CD14-positive monocyte (primary cell): ENCODE results near the gene UQCR10. TPM values are rescaled to one million over a fixed set of nuclear protein-coding genes. Genes with fewer than 3 reads are reported as not detected.
A peak's percentile ranks its signal among the peaks of the same experiment; 100 is the strongest.

Source experiments
- DNase-seq, 3 donors: peaks; one replicate each; pipeline ENCODE4 v3.0.0-alpha.2; 2011 to 2022
- H2AFZ ChIP-seq: 2 replicates; pipeline ENCODE4 v1.6.0; 2012; ENCODE audit warnings: mild to moderate bottlenecking, low read depth, low read length, inconsistent platforms; ENCODE audit not compliant: insufficient read depth, poor library complexity, severe bottlenecking
- H3K27ac ChIP-seq, 2 donors: 1 replicate in 1 of 2; 2 replicates in 1 of 2; pipeline ENCODE4 v1.5.1; 2012 to 2013; ENCODE audit warnings: low read length in 2 of 2, control low read depth in 1 of 2, inconsistent platforms in 1 of 2, low read depth in 1 of 2, mild to moderate bottlenecking in 1 of 2
- H3K27me3 ChIP-seq, 2 donors: one replicate each; pipeline versions ENCODE4 v1.6.0 to v1.6.1; 2011 to 2013; ENCODE audit warnings: low read length in 2 of 2; ENCODE audit not compliant: control insufficient read depth in 2 of 2, insufficient read depth in 2 of 2
- H3K36me3 ChIP-seq, 2 donors: replicated peaks in 1 of 2; 1 replicate in 1 of 2; 2 replicates in 1 of 2; pipeline versions ENCODE4 v1.5.1 to v1.6.1; 2012 to 2013; ENCODE audit warnings: low read length in 2 of 2, control low read depth in 1 of 2, inconsistent platforms in 1 of 2, mild to moderate bottlenecking in 1 of 2; ENCODE audit not compliant: insufficient read depth in 2 of 2, control insufficient read depth in 1 of 2
- H3K4me1 ChIP-seq, 2 donors: 1 replicate in 1 of 2; 2 replicates in 1 of 2; pipeline versions ENCODE4 v1.5.1 to v1.6.1; 2012 to 2013; ENCODE audit warnings: low read length in 2 of 2, control low read depth in 1 of 2, inconsistent platforms in 1 of 2, mild to moderate bottlenecking in 1 of 2, moderate library complexity in 1 of 2; ENCODE audit not compliant: insufficient read depth in 2 of 2, control insufficient read depth in 1 of 2
- H3K4me2 ChIP-seq: replicated peaks from 2 replicates; pipeline ENCODE3; 2012; ENCODE audit warnings: low read length, moderate library complexity, mild to moderate bottlenecking; ENCODE audit not compliant: poor library complexity, severe bottlenecking; ENCODE audit errors: extremely low read depth
- H3K4me3 ChIP-seq, 3 experiments: fragments of 200-600 bp in 1 of 3; sonication (generic) in 1 of 3; replicated peaks in 1 of 3; 1 replicate in 2 of 3; 2 replicates in 1 of 3; pipeline ENCODE4 v1.5.1; 2011 to 2013; ENCODE audit warnings: low read length in 3 of 3, mild to moderate bottlenecking in 3 of 3, control low read depth in 2 of 3, low read depth in 2 of 3, inconsistent platforms in 1 of 3, moderate library complexity in 1 of 3
- H3K79me2 ChIP-seq: 2 replicates; pipeline ENCODE4 v1.6.0; 2012; ENCODE audit warnings: mild to moderate bottlenecking, control low read depth, inconsistent platforms, low read length, moderate library complexity; ENCODE audit not compliant: insufficient read depth
- H3K9ac ChIP-seq: 2 replicates; pipeline ENCODE4 v1.6.0; 2017; ENCODE audit warnings: low read length, mild to moderate bottlenecking; ENCODE audit not compliant: insufficient read depth, poor library complexity, severe bottlenecking
- H3K9me3 ChIP-seq, 2 donors: replicated peaks in 1 of 2; 1 replicate in 1 of 2; 2 replicates in 1 of 2; pipeline versions ENCODE4 v1.5.1 to v1.6.1; 2012 to 2013; ENCODE audit warnings: low read length in 2 of 2, control low read depth in 1 of 2; ENCODE audit not compliant: control insufficient read depth in 1 of 2, insufficient read depth in 1 of 2
- H4K20me1 ChIP-seq: 2 replicates; pipeline ENCODE4 v1.6.0; 2012; ENCODE audit warnings: mild to moderate bottlenecking, low read length, control low read depth, moderate library complexity; ENCODE audit not compliant: insufficient read depth
- H3K27ac Mint-ChIP-seq, 7 donors: one replicate each; pipeline ENCODE4 v1.8.0; 2020; ENCODE audit warnings: mild to moderate bottlenecking in 7 of 7, mixed read lengths in 7 of 7, moderate library complexity in 6 of 7, inconsistent platforms in 2 of 7
- H3K27me3 Mint-ChIP-seq, 3 donors: one replicate each; pipeline ENCODE4 v1.8.0; 2021 to 2022; ENCODE audit warnings: low read depth in 3 of 3, mild to moderate bottlenecking in 3 of 3, mixed read lengths in 3 of 3, moderate library complexity in 3 of 3, inconsistent platforms in 1 of 3
- H3K36me3 Mint-ChIP-seq, 2 donors: one replicate each; pipeline ENCODE4 v1.8.0; 2020; ENCODE audit warnings: mixed read lengths in 2 of 2, inconsistent platforms in 1 of 2, mild to moderate bottlenecking in 1 of 2
- H3K4me1 Mint-ChIP-seq: one replicate; pipeline ENCODE4 v1.8.0; 2020; ENCODE audit warnings: mild to moderate bottlenecking, mixed read lengths
- H3K4me3 Mint-ChIP-seq, 2 donors: one replicate each; pipeline ENCODE4 v1.8.0; 2020; ENCODE audit warnings: mild to moderate bottlenecking in 2 of 2, mixed read lengths in 2 of 2, moderate library complexity in 1 of 2
- H3K9me3 Mint-ChIP-seq, 7 donors: one replicate each; pipeline ENCODE4 v1.8.0; 2020 to 2022; ENCODE audit warnings: mixed read lengths in 7 of 7, mild to moderate bottlenecking in 6 of 7, moderate library complexity in 6 of 7, inconsistent platforms in 2 of 7
- CTCF ChIP-seq: fragments of 200-600 bp; IDR thresholded peaks from one replicate; pipeline ENCODE4 v1.8.0; 2022; ENCODE audit warnings: antibody characterized with exemption, mild to moderate bottlenecking
- WGBS: methylation state at CpG from one replicate; pipeline ENCODE4 v1.1.5; 2013; ENCODE audit warnings: missing lambda C conversion rate; ENCODE audit not compliant: insufficient coverage; 5-methylcytosine and 5-hydroxymethylcytosine counted together
- intact Hi-C, 2 donors: fragments of 100-400 bp; cut with micrococcal nuclease; formaldehyde crosslinking; loops; one replicate each; pipeline versions ENCODE4 v1.15.0 to v1.15.1; 2023
- polyA plus RNA-seq, 3 donors: library from polyadenylated mRNA; depleted of rRNA in 1 of 3; unstranded in 2 of 3; stranded (reverse) in 1 of 3; fragments of 300-500 nt in 2 of 3; fragments of >200 nt in 1 of 3; fragmentation: Illumina TruSeq in 2 of 3; gene quantifications; 1 replicate in 2 of 3; 2 replicates in 1 of 3; pipeline ENCODE4 v1.2.3, GENCODE V29; 2012 to 2021

Gene UQCR10
- polyA plus RNA-seq, 3 donors = 99.0 to 314 (median 287) TPM

DNA sequence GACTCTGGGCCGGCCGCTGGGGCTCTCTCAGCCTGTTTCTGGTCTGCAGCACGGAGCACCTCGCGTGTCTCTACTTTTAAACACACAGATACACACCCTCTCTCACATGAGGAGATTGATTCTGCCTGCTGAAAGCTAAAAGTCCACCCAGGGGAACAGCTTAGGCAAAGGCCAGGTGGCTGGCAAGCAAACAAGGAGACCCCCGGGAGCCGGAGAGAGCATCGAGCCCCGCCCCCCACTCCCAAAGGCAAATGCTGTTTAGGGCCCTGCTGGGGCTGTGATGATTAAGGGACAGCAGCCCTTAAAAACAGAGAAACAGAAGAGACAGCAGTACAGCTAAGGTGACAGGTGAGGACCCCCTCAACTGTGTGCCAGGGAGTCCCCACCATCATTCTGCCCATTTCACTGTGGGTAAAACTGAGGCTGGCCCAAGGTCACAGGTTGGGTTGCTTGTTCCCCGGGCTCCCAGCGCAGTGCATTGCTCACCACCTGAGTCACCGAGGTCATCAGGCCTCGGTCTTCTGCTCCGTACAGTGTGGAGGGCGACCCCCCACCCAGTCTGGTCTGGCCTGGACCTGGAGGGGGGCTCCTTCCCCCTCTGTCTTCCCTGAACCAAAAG is 40.5 kb upstream of the UQCR10 start:
- H2AFZ ChIP-seq = no peak overlapping the region
- no peak overlapping the region for H3K4me3 Mint-ChIP-seq

GRCh38 chr22:29727131-29727523 is 40.0 kb upstream of the UQCR10 start:
- Histone ChIP-seq H3K36me3 (peaks cover 4 to 14% of the 10 kb centered on the region in 2 donors), H3K4me2 (no peak overlapping the region), H3K27ac (no peak overlapping the region), H2AFZ (no peak overlapping the region), H3K4me3 (no peak overlapping the region), H4K20me1 (no peaks in the 10 kb centered on the region), H3K4me1 (no peaks in the 10 kb centered on the region), H3K79me2 (no peaks in the 10 kb centered on the region), H3K9me3 (no peaks in the 10 kb centered on the region), H3K9ac (no peak overlapping the region), H3K27me3 (peaks cover 0 to 8% of the 10 kb centered on the region in 2 donors)
- Mint-ChIP-seq H3K27ac (no peak overlapping the region), H3K9me3 (no peaks in the 10 kb centered on the region), H3K27me3 (peaks cover 6 to 25% (median 9%) of the 10 kb centered on the region in 3 donors), H3K4me1 (peaks cover 2% of the 10 kb centered on the region), H3K36me3 (peaks cover 13 to 14% of the 10 kb centered on the region in 2 donors), H3K4me3 (no peak overlapping the region)
- DNase-seq = peak; percentile 3 to 25 (median 5)
- intact Hi-C loops = no loop called here
- peak; percentile 20 for TF ChIP-seq CTCF
- 7% methylated on average over 10 of the region's 17 CpGs for WGBS

More for the DNA sequence above, 40.5 kb upstream of the UQCR10 start:
- no peaks in the 10 kb centered on the region for H3K79me2 ChIP-seq
- no peak for TF ChIP-seq CTCF
- no peak overlapping the region for H3K27ac ChIP-seq
- Mint-ChIP-seq H3K4me1 (peaks cover 2% of the 10 kb centered on the region), H3K27ac (no peak overlapping the region), H3K27me3 (peaks cover 10 to 30% (median 13%) of the 10 kb centered on the region in 3 donors), H3K36me3 (peaks cover 9 to 13% of the 10 kb centered on the region in 2 donors), H3K9me3 (no peaks in the 10 kb centered on the region)
- no peak overlapping the region for H3K4me3 ChIP-seq
- intact Hi-C loops = no loop called here
- WGBS = 75% methylated on average over 8 of the region's 15 CpGs
- H3K4me2 ChIP-seq = no peak overlapping the region
- peaks cover 0 to 14% of the 10 kb centered on the region in 2 donors for H3K27me3 ChIP-seq
- peaks cover 4 to 14% of the 10 kb centered on the region in 2 donors for H3K36me3 ChIP-seq
- no peaks in the 10 kb centered on the region for H4K20me1 ChIP-seq
- no peak overlapping the region for H3K9ac ChIP-seq
- DNase-seq = no peak
- H3K4me1 ChIP-seq = no peaks in the 10 kb centered on the region
- no peaks in the 10 kb centered on the region for H3K9me3 ChIP-seq
